Measurements from ENCODE around the gene TBC1D7. TPM values are rescaled to one million over a fixed set of nuclear protein-coding genes. Genes with fewer than 3 reads are reported as not detected.

TBC1D7 gene
- total RNA-seq, 1 donor: 23.7 TPM

DNA sequence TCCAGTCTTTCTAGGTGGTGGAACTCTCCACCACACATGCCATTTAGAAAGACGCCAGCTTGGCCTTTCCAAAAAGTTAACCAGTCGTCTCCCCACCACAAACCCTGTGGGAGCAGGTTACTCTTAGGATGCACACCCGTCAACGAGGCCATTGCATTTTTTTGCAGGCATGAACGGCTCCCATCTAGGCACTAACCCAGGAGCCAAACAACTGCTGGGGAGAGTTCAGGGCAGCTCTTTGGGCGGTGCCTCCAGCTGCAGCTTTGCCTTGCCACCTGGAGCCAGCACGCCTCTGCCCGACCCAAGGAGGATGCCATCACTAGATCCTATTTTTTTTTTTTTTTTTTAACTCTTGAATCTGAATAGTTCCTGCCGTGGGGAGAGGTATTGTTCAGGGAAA lies 39.9 kb downstream of the TBC1D7 start:
- TF ChIP-seq CTCF (IDR thresholded peaks at IDR 0.05; ENCODE audit: insufficient read depth, low read depth, low read length): no peak
- no peak for DNase-seq (ENCODE audit: low read depth)
- no peak overlapping the region for H3K4me3 ChIP-seq (ENCODE audit: low read depth, low read length)

DNA sequence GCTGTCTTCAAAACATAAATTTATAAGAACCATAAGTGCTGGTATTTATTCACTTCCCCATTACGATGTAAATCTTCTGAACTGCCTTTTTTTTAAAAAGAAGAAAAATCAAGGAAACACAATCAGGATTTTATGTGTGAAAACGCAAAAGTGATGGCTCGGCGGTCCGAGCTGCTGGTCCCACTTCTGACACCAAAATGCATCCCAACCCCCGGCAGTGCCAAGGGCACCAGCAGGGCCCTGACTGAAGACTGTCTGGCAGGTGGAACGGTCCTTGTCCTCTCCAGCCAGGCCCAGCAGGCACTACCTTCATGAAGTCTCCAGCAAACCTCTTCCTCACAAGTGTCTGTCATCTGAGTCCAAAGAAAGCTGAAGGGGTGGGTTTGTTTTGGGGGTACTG lies 41.2 kb downstream of the TBC1D7 start:
- no peak overlapping the region for H3K4me3 ChIP-seq (ENCODE audit: low read depth, low read length)
- TF ChIP-seq CTCF (IDR thresholded peaks at IDR 0.05; ENCODE audit: insufficient read depth, low read depth, low read length): no peak
- no peak for DNase-seq (ENCODE audit: low read depth)

GRCh38 chr6:13286181-13286580 lies 42.2 kb downstream of the TBC1D7 start:
- no peak for TF ChIP-seq CTCF (IDR thresholded peaks at IDR 0.05; ENCODE audit: insufficient read depth, low read depth, low read length)
- no peak for DNase-seq (ENCODE audit: low read depth)
- no peak overlapping the region for H3K4me3 ChIP-seq (ENCODE audit: low read depth, low read length)

DNA sequence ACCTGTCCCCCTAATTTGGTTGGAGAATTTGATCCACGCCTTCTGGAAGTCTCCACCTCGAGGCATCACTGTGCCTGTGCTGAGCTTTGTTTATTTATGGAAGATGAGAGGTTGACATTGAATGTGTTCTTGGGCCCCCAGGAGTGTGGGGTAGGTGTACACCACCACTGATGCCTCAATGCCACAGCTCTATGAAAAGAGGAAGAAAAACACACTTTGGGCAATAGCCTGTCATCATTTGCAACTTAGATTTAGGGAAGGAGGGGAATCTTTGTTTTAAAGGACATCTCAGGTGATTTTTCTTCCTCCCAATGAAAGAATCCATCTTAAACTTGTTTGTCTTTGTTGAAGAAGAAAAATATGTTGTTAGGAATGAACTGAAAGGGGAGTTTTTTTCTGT lies 42.6 kb downstream of the TBC1D7 start:
- no peak overlapping the region for H3K4me3 ChIP-seq (ENCODE audit: low read depth, low read length)
- DNase-seq (ENCODE audit: low read depth): no peak
- TF ChIP-seq CTCF (IDR thresholded peaks at IDR 0.05; ENCODE audit: insufficient read depth, low read depth, low read length): no peak

DNA sequence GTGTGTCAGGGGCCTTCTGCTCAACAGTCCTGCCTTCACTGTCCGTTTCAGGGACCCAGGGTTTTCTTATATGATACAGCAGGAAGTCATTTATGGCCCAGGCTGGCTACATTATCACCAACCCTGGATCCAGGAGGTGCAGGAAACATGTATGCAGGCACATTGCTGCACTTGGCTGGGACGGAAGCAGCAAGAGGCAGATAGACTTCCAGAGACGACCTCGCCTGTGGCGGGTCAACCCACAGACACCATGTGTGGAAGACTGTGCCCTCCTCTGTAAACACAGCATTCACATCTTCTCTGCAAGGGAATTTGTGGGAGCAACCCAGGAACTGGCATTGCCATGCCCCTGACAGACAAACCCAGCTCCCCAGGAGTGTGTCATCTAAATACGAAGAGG lies 43.7 kb downstream of the TBC1D7 start:
- H3K4me3 ChIP-seq (ENCODE audit: low read depth, low read length): no peak overlapping the region
- DNase-seq (ENCODE audit: low read depth): no peak
- no peak for TF ChIP-seq CTCF (IDR thresholded peaks at IDR 0.05; ENCODE audit: insufficient read depth, low read depth, low read length)

DNA sequence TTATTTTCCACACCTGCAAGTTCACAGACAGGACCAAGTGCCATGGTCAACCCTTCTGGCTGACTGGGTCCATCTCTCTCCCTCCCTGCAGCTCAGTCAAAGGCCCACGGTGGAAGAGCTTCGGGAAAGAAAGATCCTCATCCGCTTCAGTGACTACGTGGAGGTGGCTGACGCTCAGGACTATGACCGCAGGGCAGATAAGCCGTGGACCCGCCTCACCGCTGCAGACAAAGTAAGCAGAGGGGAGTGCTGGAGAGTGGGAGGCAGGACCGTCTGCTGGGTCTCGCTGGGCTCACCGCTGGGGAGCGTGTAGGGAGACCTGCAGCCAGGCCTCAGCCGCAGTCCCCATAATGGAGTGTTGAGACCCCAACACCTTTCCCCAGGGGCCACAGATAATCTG lies 45.0 kb downstream of the TBC1D7 start:
- no peak for DNase-seq (ENCODE audit: low read depth)
- no peak overlapping the region for H3K4me3 ChIP-seq (ENCODE audit: low read depth, low read length)
- TF ChIP-seq CTCF (IDR thresholded peaks at IDR 0.05; ENCODE audit: insufficient read depth, low read depth, low read length): no peak

DNA sequence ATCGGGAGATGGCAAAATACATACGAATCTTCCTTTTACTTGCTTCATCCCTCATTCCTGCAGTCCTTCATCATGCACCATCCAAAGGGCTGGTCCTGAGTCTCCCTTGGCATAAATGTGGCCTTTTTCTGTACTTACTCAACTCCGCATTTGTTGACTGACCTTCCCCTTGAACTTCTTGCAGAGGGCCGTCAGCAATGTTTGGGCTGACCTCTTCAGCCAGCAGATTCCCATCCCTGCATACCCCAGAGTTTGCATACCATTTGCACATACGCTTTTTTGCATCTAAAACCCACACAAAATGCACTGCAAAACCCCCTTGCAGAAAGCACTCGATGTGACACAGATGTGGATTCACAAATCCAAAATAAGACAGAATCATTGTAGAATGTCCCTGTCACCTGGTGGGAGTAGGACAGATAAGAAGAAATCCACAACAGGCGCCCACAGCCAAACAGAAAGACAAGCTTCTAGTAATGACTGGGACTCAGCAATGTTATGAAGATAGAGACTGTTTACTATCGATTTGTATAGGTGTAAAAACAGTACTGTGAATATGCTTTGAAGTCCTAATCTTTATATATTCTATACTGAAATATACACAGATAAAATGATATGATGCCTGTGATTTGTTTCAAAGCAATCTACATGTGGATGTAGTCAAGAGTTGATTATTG lies 45.8 kb downstream of the TBC1D7 start:
- TF ChIP-seq CTCF (IDR thresholded peaks at IDR 0.05; ENCODE audit: insufficient read depth, low read depth, low read length): no peak
- no peak for DNase-seq (ENCODE audit: low read depth)

More for the DNA sequence above, 45.8 kb downstream of the TBC1D7 start:
- no peak overlapping the region for H3K4me3 ChIP-seq (ENCODE audit: low read depth, low read length)

Data from fibroblast of villous mesenchyme (primary cell).